Thyroid gland (tissue), 4 donors: ENCODE results near the gene STX1A.

Experiments
- POLR2A ChIP-seq, 2 donors: fragments of 450-650 bp; IDR thresholded peaks; one replicate each; pipeline ENCODE4 v1.6.1; 2017; ENCODE audit warnings: antibody characterized with exemption in 2 of 2, mild to moderate bottlenecking in 2 of 2, moderate library complexity in 1 of 2
- TF ChIP-seq, protein P1 (sequence below), 6 experiments: fragments of 200-600 bp in 3 of 6; fragments of 450-650 bp in 3 of 6; sonication (generic) in 3 of 6; IDR thresholded peaks; one replicate each; pipeline ENCODE4 v1.5.1; 2016 to 2019; ENCODE audit warnings: antibody characterized with exemption in 6 of 6, mild to moderate bottlenecking in 2 of 6, inconsistent platforms in 1 of 6, moderate library complexity in 1 of 6

GRCh38 chr7:73739387-73739767, 19.9 kb upstream of the STX1A start:
- TF ChIP-seq, protein P1, sequence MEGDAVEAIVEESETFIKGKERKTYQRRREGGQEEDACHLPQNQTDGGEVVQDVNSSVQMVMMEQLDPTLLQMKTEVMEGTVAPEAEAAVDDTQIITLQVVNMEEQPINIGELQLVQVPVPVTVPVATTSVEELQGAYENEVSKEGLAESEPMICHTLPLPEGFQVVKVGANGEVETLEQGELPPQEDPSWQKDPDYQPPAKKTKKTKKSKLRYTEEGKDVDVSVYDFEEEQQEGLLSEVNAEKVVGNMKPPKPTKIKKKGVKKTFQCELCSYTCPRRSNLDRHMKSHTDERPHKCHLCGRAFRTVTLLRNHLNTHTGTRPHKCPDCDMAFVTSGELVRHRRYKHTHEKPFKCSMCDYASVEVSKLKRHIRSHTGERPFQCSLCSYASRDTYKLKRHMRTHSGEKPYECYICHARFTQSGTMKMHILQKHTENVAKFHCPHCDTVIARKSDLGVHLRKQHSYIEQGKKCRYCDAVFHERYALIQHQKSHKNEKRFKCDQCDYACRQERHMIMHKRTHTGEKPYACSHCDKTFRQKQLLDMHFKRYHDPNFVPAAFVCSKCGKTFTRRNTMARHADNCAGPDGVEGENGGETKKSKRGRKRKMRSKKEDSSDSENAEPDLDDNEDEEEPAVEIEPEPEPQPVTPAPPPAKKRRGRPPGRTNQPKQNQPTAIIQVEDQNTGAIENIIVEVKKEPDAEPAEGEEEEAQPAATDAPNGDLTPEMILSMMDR (IDR thresholded peaks at IDR 0.05), result no peak
- no peak for TF ChIP-seq POLR2A (IDR thresholded peaks at IDR 0.05)
